ENCODE data around the gene PSIP1. TPM values are rescaled to one million over a fixed set of nuclear protein-coding genes. Genes with fewer than 3 reads are reported as not detected.

The PSIP1 gene
- total RNA-seq, 2 experiments from 2014 or later = 92.6 to 126 TPM

DNA sequence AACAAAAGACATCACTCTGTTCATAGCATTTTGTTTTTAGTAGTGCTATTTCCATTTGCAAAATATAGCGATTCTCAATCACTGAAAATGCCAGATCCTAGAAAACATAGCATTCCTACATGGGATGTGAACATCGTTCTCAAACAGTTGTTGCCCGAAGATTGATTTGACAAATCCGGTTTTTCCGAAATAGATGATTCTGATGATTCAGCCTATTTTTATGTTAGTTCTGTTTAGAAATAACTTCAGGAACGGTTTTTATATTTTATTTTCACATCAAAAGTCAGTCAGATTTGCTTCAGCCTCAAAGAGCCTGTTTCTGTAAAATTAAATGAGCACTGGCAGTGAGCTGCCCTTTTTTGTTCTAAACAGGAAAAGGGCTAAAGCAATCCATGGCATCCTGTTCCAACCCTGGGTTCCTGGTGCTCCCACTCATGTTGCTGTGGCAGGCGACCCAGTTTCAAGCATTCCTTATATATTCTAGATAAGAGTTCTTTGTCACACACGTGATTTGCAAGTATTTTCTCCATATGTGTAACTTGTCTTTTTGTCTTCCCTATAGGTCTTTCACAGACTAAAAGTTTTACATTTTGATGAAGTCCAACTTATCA lies 14.2 kb upstream of the PSIP1 start:
- peaks cover 3% of the 10 kb centered on the region for H3K4me1 Mint-ChIP-seq
- H3K27ac Mint-ChIP-seq = no peak overlapping the region
- H3K27me3 Mint-ChIP-seq = peaks cover 7% of the 10 kb centered on the region
- DNase-seq (no peak), ATAC-seq (no peak)
- CTCF ChIA-PET = no interaction called here
- no peaks in the 10 kb centered on the region for H3K9me3 Mint-ChIP-seq (ENCODE audit: low read depth)
- no peaks in the 10 kb centered on the region for H3K36me3 Mint-ChIP-seq
- H3K4me3 Mint-ChIP-seq = no peak overlapping the region

DNA sequence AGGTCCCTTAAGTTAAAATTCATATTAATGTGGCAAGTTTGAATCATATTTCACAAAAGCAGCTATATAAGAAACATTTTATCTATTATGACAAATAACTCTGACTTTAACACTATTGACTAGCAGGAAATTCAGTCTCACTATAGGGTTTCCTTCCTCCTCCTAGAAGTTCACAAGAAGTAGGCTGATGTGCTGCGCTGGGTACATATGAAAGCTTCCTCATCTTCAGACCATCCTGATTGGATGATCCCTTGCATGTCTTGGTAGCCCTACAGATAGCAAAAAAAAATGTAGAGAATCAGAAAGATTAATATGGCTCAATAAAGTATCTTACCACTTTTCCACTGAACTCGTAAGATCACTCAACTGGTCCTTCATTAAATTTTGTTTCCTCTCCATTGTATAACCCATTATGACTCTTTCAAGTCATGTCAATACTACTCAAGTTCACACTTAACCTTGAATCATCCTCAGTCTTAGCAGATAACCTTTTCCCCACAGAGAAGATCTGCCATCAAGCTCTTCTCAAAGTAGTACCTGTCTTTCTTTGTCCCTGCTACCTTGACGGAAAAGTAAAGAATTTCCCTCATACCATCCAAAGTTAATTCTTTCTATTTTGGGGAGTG lies 11.5 kb upstream of the PSIP1 start:
- no peaks in the 10 kb centered on the region for H3K4me1 Mint-ChIP-seq
- no peak overlapping the region for H3K4me3 Mint-ChIP-seq
- DNase-seq (no peak), ATAC-seq (no peak)
- H3K27me3 Mint-ChIP-seq = peaks cover 7% of the 10 kb centered on the region
- H3K9me3 Mint-ChIP-seq (ENCODE audit: low read depth) = no peaks in the 10 kb centered on the region
- H3K27ac Mint-ChIP-seq = no peak overlapping the region
- CTCF ChIA-PET = interaction anchor here (1.5 kb wide), 1 partner anchor 10 kb away, joined by 4 read pairs; no protein-coding TSS in a partner anchor
- no peaks in the 10 kb centered on the region for H3K36me3 Mint-ChIP-seq

DNA sequence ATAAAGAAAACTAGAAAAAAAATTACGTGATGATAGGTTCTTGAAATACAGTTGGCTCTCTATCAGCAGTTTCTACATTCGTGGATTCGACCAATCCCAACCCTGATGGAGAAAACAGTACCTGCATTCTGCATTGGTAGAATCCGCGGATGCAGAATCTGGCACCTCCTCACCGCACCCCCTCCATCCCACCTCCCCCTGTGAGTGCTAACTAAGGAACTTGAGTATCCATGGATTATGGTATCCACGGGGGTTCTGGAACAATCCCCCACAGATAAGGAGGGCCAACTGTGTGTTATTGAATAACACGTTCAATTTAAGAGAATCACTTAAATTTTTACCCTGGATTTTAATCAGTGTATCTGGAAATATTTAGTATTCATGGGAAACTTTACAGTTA lies 10.5 kb upstream of the PSIP1 start:
- no peak for DNase-seq
- H3K36me3 Mint-ChIP-seq = no peaks in the 10 kb centered on the region
- no peak overlapping the region for H3K27ac Mint-ChIP-seq
- CTCF ChIA-PET = interaction anchor here (1.0 to 1.5 kb wide), 2 partner anchors 9 to 10 kb away, joined by 3 to 4 read pairs; no protein-coding TSS in a partner anchor
- H3K4me3 Mint-ChIP-seq = no peak overlapping the region
- peaks cover 7% of the 10 kb centered on the region for H3K27me3 Mint-ChIP-seq
- no peak for ATAC-seq
- no peaks in the 10 kb centered on the region for H3K4me1 Mint-ChIP-seq
- no peaks in the 10 kb centered on the region for H3K9me3 Mint-ChIP-seq (ENCODE audit: low read depth)

DNA sequence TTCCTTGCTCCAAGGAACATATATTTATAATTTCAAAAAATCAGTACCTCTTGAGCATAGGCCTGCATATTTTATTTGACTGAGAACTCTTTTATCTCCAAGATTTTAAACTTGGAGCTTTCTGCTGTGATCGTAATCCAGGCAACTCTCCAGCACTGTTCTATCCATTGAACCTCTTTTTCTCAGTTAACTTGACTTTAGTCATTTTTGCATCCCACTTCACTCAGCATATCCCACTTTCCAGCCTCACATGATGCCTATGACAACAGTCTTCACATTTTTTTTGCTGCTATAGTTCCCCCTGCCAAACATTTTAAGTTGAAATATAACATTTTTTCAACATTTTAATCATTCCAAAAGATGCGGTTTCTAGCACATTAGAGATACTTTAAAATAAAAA lies 9.1 kb upstream of the PSIP1 start:
- no peak overlapping the region for H3K27ac Mint-ChIP-seq
- ATAC-seq (no peak), DNase-seq (no peak)
- CTCF ChIA-PET = interaction anchor here (1.2 kb wide), 1 partner anchor 13 kb away, joined by 3 read pairs; no protein-coding TSS in a partner anchor
- peaks cover 3% of the 10 kb centered on the region for H3K27me3 Mint-ChIP-seq
- no peaks in the 10 kb centered on the region for H3K9me3 Mint-ChIP-seq (ENCODE audit: low read depth)
- no peaks in the 10 kb centered on the region for H3K4me1 Mint-ChIP-seq
- H3K36me3 Mint-ChIP-seq = no peaks in the 10 kb centered on the region
- no peak overlapping the region for H3K4me3 Mint-ChIP-seq

DNA sequence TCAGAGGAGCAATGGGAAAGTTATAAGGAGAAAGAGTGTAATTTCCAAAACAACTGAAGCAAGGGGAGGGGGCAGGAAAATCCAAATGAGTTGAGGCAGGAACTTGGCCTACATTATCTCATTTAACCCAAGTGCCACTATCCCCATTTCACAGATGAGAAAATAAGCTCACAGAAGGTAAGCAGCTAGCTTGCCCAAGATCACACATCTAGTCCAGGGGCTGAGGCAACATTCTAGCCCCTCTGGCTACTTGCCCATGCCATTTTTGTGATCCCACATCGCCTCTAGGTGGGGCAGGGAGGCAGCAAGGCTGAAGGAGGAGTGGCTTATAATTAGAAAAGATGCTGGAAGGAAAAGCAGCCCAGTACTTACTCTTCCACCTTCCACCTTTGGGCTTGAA lies 2.6 kb upstream of the PSIP1 start:
- no peak for DNase-seq
- H3K27me3 Mint-ChIP-seq = no peaks in the 10 kb centered on the region

DNA sequence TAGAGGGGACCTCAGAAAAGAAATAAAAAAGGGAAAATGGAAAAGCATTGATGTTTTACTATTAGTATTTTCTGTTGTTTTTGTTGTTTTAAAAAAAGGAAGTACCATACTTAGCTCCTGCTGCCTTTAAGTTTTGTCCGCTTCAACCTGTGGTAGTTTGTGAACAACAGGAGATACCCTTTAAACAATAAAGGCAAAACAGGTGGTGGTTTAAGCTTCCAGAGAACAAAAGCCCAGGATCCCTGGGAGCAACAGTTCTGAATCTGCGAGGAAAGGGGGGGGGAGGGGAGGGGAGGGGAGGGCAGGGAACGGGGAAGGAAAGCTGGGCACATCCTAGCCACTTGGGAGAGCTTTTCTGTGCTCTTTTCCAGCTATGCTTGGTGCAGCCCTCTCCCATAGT lies 2.1 kb upstream of the PSIP1 start:
- CTCF ChIA-PET = interaction anchor here (1.3 to 3.7 kb wide), 4 partner anchors 9 to 94 kb away, joined by 3 to 21 read pairs (median 6); partner anchors contain the start of gene CCDC171
- H3K27ac Mint-ChIP-seq = no peak overlapping the region
- ATAC-seq = no peak
- DNase-seq = no peak
- H3K36me3 Mint-ChIP-seq = peaks cover 17% of the 10 kb centered on the region
- H3K4me1 Mint-ChIP-seq = peaks cover 35% of the 10 kb centered on the region
- H3K4me3 Mint-ChIP-seq = no peak overlapping the region
- no peaks in the 10 kb centered on the region for H3K9me3 Mint-ChIP-seq (ENCODE audit: low read depth)
- H3K27me3 Mint-ChIP-seq = no peaks in the 10 kb centered on the region

More for the DNA sequence above, 2.6 kb upstream of the PSIP1 start:
- Mint-ChIP-seq H3K27ac (peak overlapping the region; percentile 6), H3K4me3 (no peak overlapping the region), H3K9me3 (ENCODE audit: low read depth) (no peaks in the 10 kb centered on the region), H3K36me3 (peaks cover 13% of the 10 kb centered on the region), H3K4me1 (peaks cover 31% of the 10 kb centered on the region)
- CTCF ChIA-PET = interaction anchor here (1.3 to 3.7 kb wide), 4 partner anchors 8 to 93 kb away, joined by 3 to 21 read pairs (median 6); partner anchors contain the start of gene CCDC171
- ATAC-seq = no peak

DNA sequence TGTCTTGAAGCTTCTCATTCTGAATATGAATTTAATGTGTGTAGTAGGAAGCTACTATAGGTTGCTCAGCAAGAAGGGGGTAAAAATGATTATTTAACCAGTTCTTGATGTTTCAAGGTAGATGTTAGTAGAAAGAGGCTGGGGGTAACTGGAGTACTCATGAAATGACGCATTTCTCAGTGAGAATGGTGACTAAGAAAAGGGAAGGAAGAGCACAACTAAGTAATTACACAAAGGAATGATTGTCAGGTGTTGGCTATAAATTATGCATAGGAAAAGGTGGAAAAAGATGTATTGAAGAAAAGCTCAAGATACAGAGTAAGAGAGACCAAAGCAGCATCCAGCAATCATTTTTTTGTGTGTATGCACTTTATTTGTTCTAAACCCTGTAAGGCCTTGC lies 1.4 kb upstream of the PSIP1 start:
- Mint-ChIP-seq H3K27ac (peak overlapping the region; percentile 20), H3K4me3 (no peak overlapping the region), H3K9me3 (ENCODE audit: low read depth) (no peaks in the 10 kb centered on the region), H3K27me3 (no peaks in the 10 kb centered on the region), H3K36me3 (peaks cover 21% of the 10 kb centered on the region), H3K4me1 (peaks cover 38% of the 10 kb centered on the region)
- CTCF ChIA-PET = interaction anchor here (1.3 to 3.7 kb wide), 6 partner anchors 10 to 95 kb away, joined by 3 to 21 read pairs (median 7); partner anchors contain the start of gene CCDC171
- ATAC-seq (no peak), DNase-seq (no peak)

DNA sequence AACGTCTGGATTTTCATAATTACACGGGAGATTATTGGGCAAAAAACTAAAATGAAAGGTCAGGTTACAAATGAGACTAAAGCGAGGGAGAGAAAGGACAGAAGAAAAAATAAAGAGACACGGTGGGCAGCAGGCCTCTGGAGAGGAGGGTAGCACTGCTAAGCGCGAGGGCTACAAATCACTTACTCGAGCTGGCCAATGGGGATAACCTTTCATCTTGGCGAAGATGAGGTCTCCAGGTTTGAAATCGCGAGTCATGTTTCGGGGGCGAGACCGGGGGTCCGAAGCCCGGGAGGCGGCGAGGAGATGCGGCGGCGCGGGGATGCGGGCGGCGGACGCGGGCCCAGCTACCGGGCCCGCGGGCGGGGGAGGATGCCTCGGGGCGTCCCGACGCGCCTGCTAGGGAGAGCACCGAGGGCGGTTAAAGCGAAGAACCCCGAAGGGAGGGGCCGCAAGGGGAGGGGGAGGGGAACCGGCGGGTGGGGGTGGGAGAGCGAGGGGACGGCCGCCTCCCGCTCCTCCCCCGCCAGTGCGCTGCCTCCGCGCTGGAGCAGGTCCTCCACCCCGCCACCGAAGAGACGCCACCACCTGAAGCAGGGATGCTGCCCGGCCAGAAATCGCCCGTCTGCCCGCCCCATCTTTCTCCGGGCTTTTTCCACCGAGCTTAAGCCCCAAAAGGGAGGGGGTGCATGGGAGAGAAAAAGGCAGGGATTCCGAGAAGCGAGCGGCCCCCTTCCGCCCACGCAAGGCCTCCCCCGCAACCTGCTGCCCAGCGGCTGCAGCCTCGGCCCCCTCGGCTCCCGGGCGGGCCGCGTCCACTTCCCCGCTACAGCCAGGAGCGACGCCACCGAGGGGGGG lies 610 bp downstream of the PSIP1 start:
- peak; percentile 80 for DNase-seq
- H3K9me3 Mint-ChIP-seq (ENCODE audit: low read depth) = no peaks in the 10 kb centered on the region
- peak overlapping the region; percentile 93 for H3K27ac Mint-ChIP-seq
- CTCF ChIA-PET = interaction anchor here (1.0 to 3.7 kb wide), 8 partner anchors 10 to 87 kb away, joined by 3 to 21 read pairs (median 3); partner anchors contain the start of genes CCDC171 and SNAPC3
- H3K27me3 Mint-ChIP-seq = no peaks in the 10 kb centered on the region
- H3K36me3 Mint-ChIP-seq = peaks cover 37% of the 10 kb centered on the region
- ATAC-seq = peak; percentile 64
- peak overlapping the region; percentile 91 for H3K4me3 Mint-ChIP-seq
- H3K4me1 Mint-ChIP-seq = peaks cover 51% of the 10 kb centered on the region

DNA sequence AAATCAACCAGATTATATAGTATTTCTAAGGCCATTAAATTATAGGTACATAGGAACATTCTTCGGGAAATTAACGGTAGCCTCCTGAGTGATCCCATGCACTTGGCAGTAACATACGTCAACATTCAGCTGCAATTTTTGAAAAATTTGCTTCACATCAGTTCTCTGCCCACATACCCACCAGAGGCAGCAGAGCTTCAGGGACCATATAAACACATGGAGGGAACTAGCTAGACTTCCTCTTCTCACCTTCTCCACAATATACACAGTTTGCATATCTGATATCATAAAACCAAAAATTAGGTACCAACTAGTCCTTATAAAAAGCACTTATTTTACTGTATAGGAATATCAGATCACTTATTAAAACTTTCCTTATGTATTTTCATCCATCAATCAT lies 4.8 kb downstream of the PSIP1 start:
- Mint-ChIP-seq H3K4me1 (peaks cover 50% of the 10 kb centered on the region), H3K9me3 (ENCODE audit: low read depth) (no peaks in the 10 kb centered on the region), H3K4me3 (no peak overlapping the region), H3K36me3 (peaks cover 61% of the 10 kb centered on the region), H3K27me3 (no peaks in the 10 kb centered on the region), H3K27ac (no peak overlapping the region)
- ATAC-seq (no peak), DNase-seq (no peak)
- CTCF ChIA-PET = interaction anchor here (0.6 to 1.8 kb wide), 4 partner anchors 9 to 61 kb away, joined by 3 to 4 read pairs (median 4); partner anchors contain the start of gene CCDC171

DNA sequence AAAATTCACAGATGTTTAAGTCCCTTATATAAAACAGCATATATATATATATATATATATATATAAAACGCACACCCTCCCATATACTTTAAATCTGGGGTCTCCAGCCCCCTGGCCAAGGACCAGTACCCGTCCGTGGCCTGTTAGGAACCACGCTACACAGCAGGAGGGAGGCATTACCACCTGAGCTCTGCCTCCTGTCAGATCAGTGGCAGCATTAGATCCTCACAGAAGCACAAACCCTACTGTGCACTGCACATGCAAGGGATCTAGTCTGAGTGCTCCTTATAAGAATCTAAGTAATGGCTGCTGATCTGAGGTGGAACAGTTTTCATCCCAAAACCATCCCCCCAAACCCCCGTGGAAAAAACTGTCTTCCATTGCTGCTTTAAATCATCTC lies 9.0 kb downstream of the PSIP1 start:
- no peaks in the 10 kb centered on the region for H3K27me3 Mint-ChIP-seq
- H3K4me3 Mint-ChIP-seq = no peak overlapping the region
- no peak for ATAC-seq
- no peaks in the 10 kb centered on the region for H3K9me3 Mint-ChIP-seq (ENCODE audit: low read depth)
- no peak overlapping the region for H3K27ac Mint-ChIP-seq
- no peak for DNase-seq
- CTCF ChIA-PET = interaction anchor here (2.7 kb wide), 1 partner anchor 9 kb away, joined by 12 read pairs; the partner anchor contains the start of gene PSIP1
- H3K36me3 Mint-ChIP-seq = peaks cover 59% of the 10 kb centered on the region
- H3K4me1 Mint-ChIP-seq = peaks cover 47% of the 10 kb centered on the region

DNA sequence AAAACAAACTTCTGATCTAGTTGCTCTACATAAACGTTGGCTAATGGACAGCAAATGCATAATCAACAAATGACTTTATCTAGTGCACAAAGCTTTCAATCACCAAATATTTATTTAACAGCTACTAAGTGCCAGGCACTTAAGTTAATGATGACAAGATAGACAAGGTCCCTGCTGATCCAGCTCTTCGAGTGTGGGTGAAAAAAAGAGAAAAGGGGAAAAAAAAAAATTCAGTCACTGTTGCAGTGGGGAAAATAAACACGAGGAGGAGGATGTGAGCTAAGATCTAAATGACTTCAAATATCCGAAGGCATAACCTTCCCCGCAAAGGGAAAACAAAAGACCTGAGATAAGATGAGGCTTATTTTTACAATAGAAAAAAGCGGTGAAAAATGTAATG lies 9.6 kb downstream of the PSIP1 start:
- H3K27me3 Mint-ChIP-seq = no peaks in the 10 kb centered on the region
- peaks cover 43% of the 10 kb centered on the region for H3K4me1 Mint-ChIP-seq
- no peak for DNase-seq
- no peak overlapping the region for H3K4me3 Mint-ChIP-seq
- peaks cover 59% of the 10 kb centered on the region for H3K36me3 Mint-ChIP-seq
- H3K27ac Mint-ChIP-seq = peak overlapping the region; percentile 35
- H3K9me3 Mint-ChIP-seq (ENCODE audit: low read depth) = no peaks in the 10 kb centered on the region
- ATAC-seq = no peak
- CTCF ChIA-PET = interaction anchor here (2.7 kb wide), 1 partner anchor 10 kb away, joined by 12 read pairs; the partner anchor contains the start of gene PSIP1

DNA sequence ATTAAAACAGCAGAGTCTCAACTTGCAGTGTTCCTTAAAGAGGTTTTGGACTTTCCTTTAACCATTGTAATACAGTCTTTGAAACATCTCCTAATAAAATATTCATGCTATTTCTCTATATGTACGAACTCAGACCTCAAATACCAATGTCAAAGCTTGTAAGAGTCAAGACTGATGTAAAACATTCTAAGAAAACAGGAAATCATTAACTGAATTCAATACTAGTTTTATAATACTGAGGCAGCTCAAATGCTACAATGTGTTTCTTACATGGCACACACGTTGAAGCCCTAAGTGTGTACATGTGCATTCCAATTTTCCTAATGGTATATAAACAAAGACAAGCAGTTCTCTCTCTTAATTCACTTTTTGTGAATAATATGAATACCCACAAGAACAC lies 11.6 kb downstream of the PSIP1 start:
- Mint-ChIP-seq H3K27ac (peak overlapping the region; percentile 57), H3K36me3 (peaks cover 57% of the 10 kb centered on the region), H3K9me3 (ENCODE audit: low read depth) (no peaks in the 10 kb centered on the region), H3K4me1 (peaks cover 43% of the 10 kb centered on the region), H3K4me3 (no peak overlapping the region), H3K27me3 (no peaks in the 10 kb centered on the region)
- DNase-seq (no peak), ATAC-seq (no peak)
- CTCF ChIA-PET = interaction anchor here (1.0 to 2.7 kb wide), 3 partner anchors 9 to 41 kb away, joined by 3 to 12 read pairs (median 3); partner anchors contain the start of gene PSIP1

Measured in activated CD8-positive, alpha-beta memory T cell treated with anti-CD3 and anti-CD28 coated beads, Interleukin-2, amount 10 ng/mL, durations not matched to agents 7 days and 5 days (primary cell).